HepG2 (cell line): ENCODE measurements around the gene RAB24. TPM values are rescaled to one million over a fixed set of nuclear protein-coding genes. Genes with fewer than 3 reads are reported as not detected.

Experiments
- AGO1 ChIP-seq: fragments of 200-400 bp; formaldehyde crosslinking; IDR thresholded peaks from 2 replicates; pipeline ENCODE4 v1.6.1; 2017; ENCODE audit warnings: mild to moderate bottlenecking, low read depth, low read length, moderate library complexity; ENCODE audit not compliant: poor library complexity, severe bottlenecking
- AHR ChIP-seq: IDR thresholded peaks from 2 replicates; pipeline ENCODE4 v1.6.1; 2018; ENCODE audit warnings: missing genetic modification reagents, missing compliant biosample characterization
- ARNTL ChIP-seq: sonication (generic); formaldehyde crosslinking; IDR thresholded peaks from 2 replicates; pipeline ENCODE4 v1.4.0; 2020; ENCODE audit warnings: mild to moderate bottlenecking, missing genetic modification reagents
- CREB1 ChIP-seq, 2 experiments: fragments of 450-650 bp in 1 of 2; IDR thresholded peaks; 2 replicates each; pipeline ENCODE4 v1.6.1; 2016 to 2017; ENCODE audit warnings: control low read depth in 1 of 2, mild to moderate bottlenecking in 1 of 2, missing compliant biosample characterization in 1 of 2, missing genetic modification characterization in 1 of 2
- ERF ChIP-seq: IDR thresholded peaks from 2 replicates; pipeline ENCODE4 v1.6.1; 2018; ENCODE audit warnings: missing biosample characterization, missing genetic modification reagents
- ESRRA ChIP-seq: sonication (generic); formaldehyde crosslinking; IDR thresholded peaks from 2 replicates; pipeline ENCODE4 v1.5.1; 2020; ENCODE audit warnings: mild to moderate bottlenecking, low read depth, missing genetic modification reagents
- ETS1 ChIP-seq: sonication (generic); formaldehyde crosslinking; IDR thresholded peaks from 2 replicates; pipeline ENCODE4 v1.4.0; 2020; ENCODE audit warnings: missing genetic modification reagents
- HDAC1 ChIP-seq: sonication (generic); formaldehyde crosslinking; IDR thresholded peaks from 2 replicates; pipeline ENCODE4 v1.5.1; 2020; ENCODE audit warnings: mild to moderate bottlenecking, missing genetic modification reagents
- KLF16 ChIP-seq, 2 experiments: sonication (generic) in 1 of 2; formaldehyde crosslinking in 1 of 2; IDR thresholded peaks; 2 replicates each; pipeline versions ENCODE4 v1.6.1 to v1.8.0; 2016 to 2023; ENCODE audit warnings: missing genetic modification reagents in 2 of 2, missing compliant biosample characterization in 1 of 2
- MBNL3 ChIP-seq: fragments of 250-450 bp; sonication (Bioruptor Pico); conservative IDR thresholded peaks from 2 replicates; pipeline ENCODE4 v1.8.0; 2022; ENCODE audit warnings: mild to moderate bottlenecking, inconsistent platforms
- NFE2L1 ChIP-seq: sonication (generic); formaldehyde crosslinking; IDR thresholded peaks from 2 replicates; pipeline ENCODE4 v1.4.0; 2020; ENCODE audit warnings: missing genetic modification reagents, mild to moderate bottlenecking, borderline replicate concordance
- NR2C2 ChIP-seq: sonication (generic); formaldehyde crosslinking; IDR thresholded peaks from 2 replicates; pipeline ENCODE4 v1.4.0; 2020; ENCODE audit warnings: missing genetic modification reagents, mild to moderate bottlenecking, moderate library complexity, borderline replicate concordance
- RBM39 ChIP-seq: fragments of 200-400 bp; formaldehyde crosslinking; IDR thresholded peaks from one replicate; pipeline ENCODE4 v1.6.1; 2018; ENCODE audit warnings: antibody characterized with exemption, mild to moderate bottlenecking, low read depth, low read length; ENCODE audit not compliant: poor library complexity, severe bottlenecking
- SNAI1 ChIP-seq: sonication (generic); formaldehyde crosslinking; IDR thresholded peaks from 2 replicates; pipeline ENCODE4 v1.5.0; 2020; ENCODE audit warnings: mild to moderate bottlenecking, missing genetic modification reagents, borderline replicate concordance
- ZNF232 ChIP-seq: sonication (generic); formaldehyde crosslinking; IDR thresholded peaks from 2 replicates; pipeline ENCODE4 v1.4.0; 2020; ENCODE audit warnings: missing genetic modification reagents, borderline replicate concordance
- ZNF264 ChIP-seq: sonication (generic); formaldehyde crosslinking; IDR thresholded peaks from 2 replicates; pipeline ENCODE4 v1.4.0; 2020; ENCODE audit warnings: missing genetic modification reagents
- ZNF496 ChIP-seq: sonication (generic); formaldehyde crosslinking; IDR thresholded peaks from 2 replicates; pipeline ENCODE4 v1.8.1; 2023; ENCODE audit warnings: mild to moderate bottlenecking, moderate library complexity, missing genetic modification reagents; ENCODE audit not compliant: insufficient replicate concordance
- ZNF530 ChIP-seq: sonication (generic); formaldehyde crosslinking; IDR thresholded peaks from 2 replicates; pipeline ENCODE4 v1.5.0; 2020; ENCODE audit warnings: low read depth, mild to moderate bottlenecking, missing genetic modification reagents
- ZNF605 ChIP-seq: sonication (generic); formaldehyde crosslinking; IDR thresholded peaks from 2 replicates; pipeline ENCODE4 v1.8.0; 2022; ENCODE audit warnings: mild to moderate bottlenecking, missing genetic modification reagents
- ZNF883 ChIP-seq: sonication (generic); formaldehyde crosslinking; IDR thresholded peaks from 2 replicates; pipeline ENCODE4 v1.5.1; 2020; ENCODE audit warnings: mild to moderate bottlenecking, missing genetic modification reagents; ENCODE audit errors: not compliant biosample characterization
- ZSCAN29 ChIP-seq: sonication (generic); formaldehyde crosslinking; conservative IDR thresholded peaks from 2 replicates; pipeline ENCODE4 v1.4.0; 2020; ENCODE audit warnings: mild to moderate bottlenecking, missing genetic modification reagents
- polyA plus RNA-seq, 8 experiments: library from polyadenylated mRNA; depleted of rRNA in 3 of 8; stranded (reverse) in 7 of 8; unstranded in 1 of 8; fragments of >200 nt; fragmentation: Illumina TruSeq in 4 of 8; extraction: Trizol in 4 of 8; gene quantifications; 2 replicates each; pipeline versions ENCODE4 v1.2.1 to v1.2.3, GENCODE V29; 2011 to 2016; ENCODE audit warnings: low read depth in 4 of 8, missing spikeins in 1 of 8, mixed read lengths in 1 of 8; ENCODE audit not compliant: insufficient read depth in 1 of 8
- total RNA-seq, 5 experiments: library from RNA; depleted of rRNA; stranded (reverse); fragments of >200 nt; fragmentation: Illumina TruSeq; extraction: Trizol; gene quantifications; 2 replicates each; pipeline ENCODE4 v1.2.3, GENCODE V29; 2016; ENCODE audit warnings: low read depth in 1 of 5
- TF ChIP-seq, protein P1 (sequence below): fragments of 450-650 bp; IDR thresholded peaks from 2 replicates; pipeline ENCODE4 v1.6.1; 2017; ENCODE audit warnings: mild to moderate bottlenecking
- TF ChIP-seq, protein P2 (sequence below): sonication (generic); formaldehyde crosslinking; conservative IDR thresholded peaks from 2 replicates; pipeline ENCODE4 v1.5.0; 2020; ENCODE audit warnings: missing genetic modification reagents

RAB24 gene
- total and polyA plus RNA-seq, 2 of the 13 experiments (the other 11 are each of a cell fraction or from before 2014, with no cell fraction given): 22.9 to 63.7 TPM

DNA sequence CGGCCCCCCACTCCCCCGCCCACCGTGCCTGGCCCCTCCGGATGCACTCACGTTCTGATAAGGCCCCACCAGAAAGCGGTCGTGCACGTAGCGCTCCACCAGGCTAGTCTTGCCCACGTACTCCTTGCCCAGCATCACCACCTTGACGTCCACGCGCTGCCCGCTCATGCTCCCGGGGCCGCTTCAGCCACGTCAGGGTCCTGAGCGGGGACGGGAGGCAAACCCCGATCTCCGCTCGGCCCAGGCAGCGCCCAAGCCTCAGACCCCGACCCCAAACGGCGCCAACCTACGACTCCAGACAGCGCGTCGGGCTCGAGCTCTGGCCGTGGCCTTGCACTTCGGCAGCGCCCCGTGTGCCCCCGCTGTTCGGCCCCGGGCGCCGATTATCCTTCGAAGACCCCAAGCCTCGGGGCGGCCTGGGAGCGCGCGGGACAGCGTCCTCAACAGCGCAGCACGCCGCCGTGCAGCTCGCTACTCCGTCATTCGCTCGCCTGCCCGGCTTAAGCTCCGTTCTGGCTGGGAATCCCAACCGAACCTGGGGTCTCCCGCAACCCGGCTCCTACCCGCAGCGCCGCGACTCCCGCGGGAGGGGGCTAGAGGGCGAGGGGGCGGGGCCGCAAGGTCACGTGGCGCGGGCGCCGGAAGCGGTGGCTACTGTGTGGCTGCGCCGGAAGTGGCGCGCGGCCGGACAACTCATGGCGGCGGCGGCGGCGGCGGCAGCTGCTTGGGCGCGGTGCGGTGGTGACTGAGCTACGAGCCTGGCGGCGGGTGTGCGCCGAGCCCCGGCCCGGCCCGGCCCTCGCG lies at the start of gene RAB24, which contains the start of gene PRELID1 (continued):
- no peak for TF ChIP-seq RBM39
- 0 out of 2 replicates have a peak, but pooled peaks have one; percentile 20 for TF ChIP-seq NFE2L1 (CRISPR knock-in tag)
- TF ChIP-seq, protein P1, sequence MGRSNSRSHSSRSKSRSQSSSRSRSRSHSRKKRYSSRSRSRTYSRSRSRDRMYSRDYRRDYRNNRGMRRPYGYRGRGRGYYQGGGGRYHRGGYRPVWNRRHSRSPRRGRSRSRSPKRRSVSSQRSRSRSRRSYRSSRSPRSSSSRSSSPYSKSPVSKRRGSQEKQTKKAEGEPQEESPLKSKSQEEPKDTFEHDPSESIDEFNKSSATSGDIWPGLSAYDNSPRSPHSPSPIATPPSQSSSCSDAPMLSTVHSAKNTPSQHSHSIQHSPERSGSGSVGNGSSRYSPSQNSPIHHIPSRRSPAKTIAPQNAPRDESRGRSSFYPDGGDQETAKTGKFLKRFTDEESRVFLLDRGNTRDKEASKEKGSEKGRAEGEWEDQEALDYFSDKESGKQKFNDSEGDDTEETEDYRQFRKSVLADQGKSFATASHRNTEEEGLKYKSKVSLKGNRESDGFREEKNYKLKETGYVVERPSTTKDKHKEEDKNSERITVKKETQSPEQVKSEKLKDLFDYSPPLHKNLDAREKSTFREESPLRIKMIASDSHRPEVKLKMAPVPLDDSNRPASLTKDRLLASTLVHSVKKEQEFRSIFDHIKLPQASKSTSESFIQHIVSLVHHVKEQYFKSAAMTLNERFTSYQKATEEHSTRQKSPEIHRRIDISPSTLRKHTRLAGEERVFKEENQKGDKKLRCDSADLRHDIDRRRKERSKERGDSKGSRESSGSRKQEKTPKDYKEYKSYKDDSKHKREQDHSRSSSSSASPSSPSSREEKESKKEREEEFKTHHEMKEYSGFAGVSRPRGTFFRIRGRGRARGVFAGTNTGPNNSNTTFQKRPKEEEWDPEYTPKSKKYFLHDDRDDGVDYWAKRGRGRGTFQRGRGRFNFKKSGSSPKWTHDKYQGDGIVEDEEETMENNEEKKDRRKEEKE: no peak
- TF ChIP-seq ZNF496 (CRISPR knock-in tag): no peak
- no peak for TF ChIP-seq ZNF530 (CRISPR knock-in tag)
- peak; percentile 76 for TF ChIP-seq ZNF883 (CRISPR knock-in tag)
- no peak for TF ChIP-seq SNAI1 (CRISPR knock-in tag)
- no peak for TF ChIP-seq MBNL3
- TF ChIP-seq ZNF605 (CRISPR knock-in tag): peak; percentile 68; the same call in 1 of the 2 replicates
- peak; percentile 90 for TF ChIP-seq HDAC1 (CRISPR knock-in tag)
- TF ChIP-seq ERF: peak; percentile 72; the same call in 1 of the 2 replicates
- TF ChIP-seq AHR: peak; percentile 33; the same call in 1 of the 2 replicates
- 0 out of 2 replicates have a peak, but pooled peaks have one; percentile 63 for TF ChIP-seq ZSCAN29
- 0 out of 2 replicates have a peak, but pooled peaks have one; percentile 55 for TF ChIP-seq ZNF264 (CRISPR knock-in tag)
- 0 out of 2 replicates have a peak, but pooled peaks have one; percentile 37 for TF ChIP-seq ZNF232 (CRISPR knock-in tag)
- TF ChIP-seq CREB1 (IDR thresholded peaks at IDR 0.05): no peak; the same call in 1 of the 2 replicates
- TF ChIP-seq CREB1 (CRISPR knock-in tag; IDR thresholded peaks at IDR 0.05): no peak
- TF ChIP-seq ARNTL (CRISPR knock-in tag): peak; percentile 93
- TF ChIP-seq KLF16 (CRISPR knock-in tag; IDR thresholded peaks at IDR 0.05): peak in 1 of 2 experiments; percentile 90; a peak in 2 of 4 replicates
- TF ChIP-seq, protein P2, sequence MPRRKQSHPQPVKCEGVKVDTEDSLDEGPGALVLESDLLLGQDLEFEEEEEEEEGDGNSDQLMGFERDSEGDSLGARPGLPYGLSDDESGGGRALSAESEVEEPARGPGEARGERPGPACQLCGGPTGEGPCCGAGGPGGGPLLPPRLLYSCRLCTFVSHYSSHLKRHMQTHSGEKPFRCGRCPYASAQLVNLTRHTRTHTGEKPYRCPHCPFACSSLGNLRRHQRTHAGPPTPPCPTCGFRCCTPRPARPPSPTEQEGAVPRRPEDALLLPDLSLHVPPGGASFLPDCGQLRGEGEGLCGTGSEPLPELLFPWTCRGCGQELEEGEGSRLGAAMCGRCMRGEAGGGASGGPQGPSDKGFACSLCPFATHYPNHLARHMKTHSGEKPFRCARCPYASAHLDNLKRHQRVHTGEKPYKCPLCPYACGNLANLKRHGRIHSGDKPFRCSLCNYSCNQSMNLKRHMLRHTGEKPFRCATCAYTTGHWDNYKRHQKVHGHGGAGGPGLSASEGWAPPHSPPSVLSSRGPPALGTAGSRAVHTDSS (CRISPR knock-in tag): no peak
- TF ChIP-seq NR2C2 (CRISPR knock-in tag): peak; percentile 74
- TF ChIP-seq AGO1: peak; percentile 75
- TF ChIP-seq ESRRA: no peak; the same call in 1 of the 2 replicates
- TF ChIP-seq ETS1: 0 out of 2 replicates have a peak, but pooled peaks have one; percentile 75
